GM23338 (cell line): Measurements from ENCODE around the gene LILRB5.

Experiments
- EZH2 ChIP-seq: fragments of 200-600 bp; sonication (generic); IDR thresholded peaks from one replicate; pipeline ENCODE4 v1.8.0; 2017; ENCODE audit warnings: antibody characterized with exemption, mild to moderate bottlenecking, low read depth; ENCODE audit not compliant: unreplicated experiment
- EZH2phosphoT487 ChIP-seq: fragments of 200-600 bp; sonication (generic); IDR thresholded peaks from one replicate; pipeline ENCODE4 v1.8.1; 2018; ENCODE audit warnings: antibody characterized with exemption; ENCODE audit not compliant: unreplicated experiment
- JUNB ChIP-seq: IDR thresholded peaks from one replicate; pipeline ENCODE4 v1.6.1; 2016; ENCODE audit warnings: antibody characterized with exemption; ENCODE audit not compliant: unreplicated experiment
- POLR2AphosphoS5 ChIP-seq: IDR thresholded peaks from 2 replicates; pipeline ENCODE4 v1.6.1; 2016; ENCODE audit warnings: antibody characterized with exemption, low read depth
- TF ChIP-seq, protein P1 (sequence below): IDR thresholded peaks from one replicate; pipeline ENCODE4 v1.6.1; 2018; ENCODE audit warnings: antibody characterized with exemption; ENCODE audit not compliant: unreplicated experiment
- TF ChIP-seq, protein P2 (sequence below), 2 experiments: fragments of 200-600 bp in 1 of 2; sonication (generic) in 1 of 2; conservative IDR thresholded peaks; 2 replicates each; pipeline versions ENCODE4 v1.5.1 to v1.6.1; 2016 to 2017; ENCODE audit warnings: antibody characterized with exemption in 2 of 2, low read depth in 2 of 2, mild to moderate bottlenecking in 2 of 2, moderate library complexity in 1 of 2
- TF ChIP-seq, protein P3 (sequence below): IDR thresholded peaks from 2 replicates; pipeline ENCODE4 v1.6.1; 2016; ENCODE audit warnings: antibody characterized with exemption

DNA sequence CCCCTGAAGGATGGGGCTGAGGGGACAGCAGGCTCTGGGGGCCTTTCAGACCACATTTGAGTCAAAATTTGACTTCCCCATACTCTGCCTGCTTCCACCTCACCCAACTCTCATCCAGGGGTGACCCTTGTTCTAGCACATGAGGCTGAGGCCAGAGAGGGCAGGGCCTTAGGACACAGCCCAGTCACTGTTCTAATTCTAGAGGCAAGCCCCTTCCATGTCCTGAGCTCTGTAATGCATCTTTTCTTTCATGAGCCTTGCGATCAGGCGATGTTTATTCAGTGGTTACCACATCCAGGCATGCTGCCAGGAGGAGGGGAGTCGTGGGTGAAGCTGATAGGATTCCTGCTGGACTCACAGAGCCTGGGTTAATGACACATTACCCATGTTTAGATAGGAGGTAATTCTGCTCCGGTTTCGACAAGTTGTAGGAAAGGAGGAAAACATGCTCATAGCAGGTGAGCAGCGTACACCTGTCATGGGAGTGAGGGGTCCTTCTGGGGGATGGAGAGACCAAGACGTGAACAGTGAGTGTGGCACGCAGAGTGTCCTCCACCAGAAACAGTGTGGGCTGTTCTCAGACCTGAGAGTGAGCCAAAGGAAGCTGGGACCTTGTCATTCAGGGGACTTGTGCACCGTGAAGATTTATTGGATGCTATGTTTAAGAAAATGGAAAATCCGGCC, 47.1 kb downstream of the LILRB5 start:
- no peak for TF ChIP-seq EZH2
- TF ChIP-seq, protein P1, sequence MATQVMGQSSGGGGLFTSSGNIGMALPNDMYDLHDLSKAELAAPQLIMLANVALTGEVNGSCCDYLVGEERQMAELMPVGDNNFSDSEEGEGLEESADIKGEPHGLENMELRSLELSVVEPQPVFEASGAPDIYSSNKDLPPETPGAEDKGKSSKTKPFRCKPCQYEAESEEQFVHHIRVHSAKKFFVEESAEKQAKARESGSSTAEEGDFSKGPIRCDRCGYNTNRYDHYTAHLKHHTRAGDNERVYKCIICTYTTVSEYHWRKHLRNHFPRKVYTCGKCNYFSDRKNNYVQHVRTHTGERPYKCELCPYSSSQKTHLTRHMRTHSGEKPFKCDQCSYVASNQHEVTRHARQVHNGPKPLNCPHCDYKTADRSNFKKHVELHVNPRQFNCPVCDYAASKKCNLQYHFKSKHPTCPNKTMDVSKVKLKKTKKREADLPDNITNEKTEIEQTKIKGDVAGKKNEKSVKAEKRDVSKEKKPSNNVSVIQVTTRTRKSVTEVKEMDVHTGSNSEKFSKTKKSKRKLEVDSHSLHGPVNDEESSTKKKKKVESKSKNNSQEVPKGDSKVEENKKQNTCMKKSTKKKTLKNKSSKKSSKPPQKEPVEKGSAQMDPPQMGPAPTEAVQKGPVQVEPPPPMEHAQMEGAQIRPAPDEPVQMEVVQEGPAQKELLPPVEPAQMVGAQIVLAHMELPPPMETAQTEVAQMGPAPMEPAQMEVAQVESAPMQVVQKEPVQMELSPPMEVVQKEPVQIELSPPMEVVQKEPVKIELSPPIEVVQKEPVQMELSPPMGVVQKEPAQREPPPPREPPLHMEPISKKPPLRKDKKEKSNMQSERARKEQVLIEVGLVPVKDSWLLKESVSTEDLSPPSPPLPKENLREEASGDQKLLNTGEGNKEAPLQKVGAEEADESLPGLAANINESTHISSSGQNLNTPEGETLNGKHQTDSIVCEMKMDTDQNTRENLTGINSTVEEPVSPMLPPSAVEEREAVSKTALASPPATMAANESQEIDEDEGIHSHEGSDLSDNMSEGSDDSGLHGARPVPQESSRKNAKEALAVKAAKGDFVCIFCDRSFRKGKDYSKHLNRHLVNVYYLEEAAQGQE = no peak
- TF ChIP-seq JUNB = no peak
- TF ChIP-seq, protein P2, sequence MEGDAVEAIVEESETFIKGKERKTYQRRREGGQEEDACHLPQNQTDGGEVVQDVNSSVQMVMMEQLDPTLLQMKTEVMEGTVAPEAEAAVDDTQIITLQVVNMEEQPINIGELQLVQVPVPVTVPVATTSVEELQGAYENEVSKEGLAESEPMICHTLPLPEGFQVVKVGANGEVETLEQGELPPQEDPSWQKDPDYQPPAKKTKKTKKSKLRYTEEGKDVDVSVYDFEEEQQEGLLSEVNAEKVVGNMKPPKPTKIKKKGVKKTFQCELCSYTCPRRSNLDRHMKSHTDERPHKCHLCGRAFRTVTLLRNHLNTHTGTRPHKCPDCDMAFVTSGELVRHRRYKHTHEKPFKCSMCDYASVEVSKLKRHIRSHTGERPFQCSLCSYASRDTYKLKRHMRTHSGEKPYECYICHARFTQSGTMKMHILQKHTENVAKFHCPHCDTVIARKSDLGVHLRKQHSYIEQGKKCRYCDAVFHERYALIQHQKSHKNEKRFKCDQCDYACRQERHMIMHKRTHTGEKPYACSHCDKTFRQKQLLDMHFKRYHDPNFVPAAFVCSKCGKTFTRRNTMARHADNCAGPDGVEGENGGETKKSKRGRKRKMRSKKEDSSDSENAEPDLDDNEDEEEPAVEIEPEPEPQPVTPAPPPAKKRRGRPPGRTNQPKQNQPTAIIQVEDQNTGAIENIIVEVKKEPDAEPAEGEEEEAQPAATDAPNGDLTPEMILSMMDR (conservative IDR thresholded peaks at IDR 0.05; ENCODE audit: low read depth in 2 of 2) = no peak
- TF ChIP-seq POLR2AphosphoS5 = no peak; the same call in none of the 2 replicates
- TF ChIP-seq, protein P3, sequence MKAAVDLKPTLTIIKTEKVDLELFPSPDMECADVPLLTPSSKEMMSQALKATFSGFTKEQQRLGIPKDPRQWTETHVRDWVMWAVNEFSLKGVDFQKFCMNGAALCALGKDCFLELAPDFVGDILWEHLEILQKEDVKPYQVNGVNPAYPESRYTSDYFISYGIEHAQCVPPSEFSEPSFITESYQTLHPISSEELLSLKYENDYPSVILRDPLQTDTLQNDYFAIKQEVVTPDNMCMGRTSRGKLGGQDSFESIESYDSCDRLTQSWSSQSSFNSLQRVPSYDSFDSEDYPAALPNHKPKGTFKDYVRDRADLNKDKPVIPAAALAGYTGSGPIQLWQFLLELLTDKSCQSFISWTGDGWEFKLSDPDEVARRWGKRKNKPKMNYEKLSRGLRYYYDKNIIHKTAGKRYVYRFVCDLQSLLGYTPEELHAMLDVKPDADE = no peak
- TF ChIP-seq EZH2phosphoT487 = no peak
